ENCODE results near the gene MRGPRG.
"Not testable (repeated sequence)": the region's sequence is repeated elsewhere in the genome, so short reads cannot be mapped to it uniquely, and the experiment has no call there.

Gene MRGPRG
- 0 reads per million in 3 experiments for total RNA-seq

GRCh38 chr11:3218483-3219280 is at the start of gene MRGPRG:
Gene MRGPRG (minus strand): TSS chr11:3218813. CDS start chr11:3218813, 0 bp downstream.
- DNase-seq: no peak

GRCh38 chr11:3262548-3262947 is 43.9 kb upstream of the MRGPRG start:
- DNase-seq: not testable (repeated sequence)

- DNase-seq: not testable (repeated sequence)
These were observed 43.2 kb upstream of the MRGPRG start for GRCh38 chr11:3261831-3262230.

GRCh38 chr11:3257509-3257908 is 38.9 kb upstream of the MRGPRG start:
- DNase-seq: not testable (repeated sequence)

- DNase-seq: not testable (repeated sequence)
These were observed 36.6 kb upstream of the MRGPRG start for GRCh38 chr11:3255241-3255640.

GRCh38 chr11:3254773-3255172 is 36.2 kb upstream of the MRGPRG start:
- DNase-seq: not testable (repeated sequence)

GRCh38 chr11:3245071-3245470 is 26.5 kb upstream of the MRGPRG start:
- no peak for DNase-seq

- no peak for DNase-seq
These were observed 25.3 kb upstream of the MRGPRG start for GRCh38 chr11:3243880-3244279.

GRCh38 chr11:3237119-3237518 is 18.5 kb upstream of the MRGPRG start:
- no peak for DNase-seq

GRCh38 chr11:3234846-3235245 is 16.2 kb upstream of the MRGPRG start:
- DNase-seq: no peak

GRCh38 chr11:3232956-3233355 is 14.3 kb upstream of the MRGPRG start:
- DNase-seq: no peak

GRCh38 chr11:3231851-3232744 is 13.5 kb upstream of the MRGPRG start, which contains the start of gene MRGPRE:
Gene MRGPRE (minus strand): TSS chr11:3232417. CDS start chr11:3228799, 3,618 bp downstream.
- no peak for DNase-seq

GRCh38 chr11:3231550-3231850 is 12.9 kb upstream of the MRGPRG start:
- no peak for DNase-seq

- no peak for DNase-seq
These were observed 12.3 kb upstream of the MRGPRG start for GRCh38 chr11:3230636-3231549.

GRCh38 chr11:3229673-3230630 is 11.3 kb upstream of the MRGPRG start:
- no peak for DNase-seq

- no peak for DNase-seq
These were observed 9.8 kb upstream of the MRGPRG start for GRCh38 chr11:3228445-3228829.

- no peak for DNase-seq
These were observed 9.2 kb upstream of the MRGPRG start for GRCh38 chr11:3227568-3228444.

GRCh38 chr11:3226846-3227567 is 8.4 kb upstream of the MRGPRG start:
- DNase-seq: no peak
